Hippocampal formation (tissue), 2 donors: ENCODE measurements around the gene IFT172.
A peak's percentile ranks its signal among the peaks of the same experiment; 100 is the strongest.

Experiments
- DNase-seq, 2 donors: peaks; one replicate each; lab custom pipeline; 2025; lab: John Stamatoyannopoulos, UW

IFT172 gene

DNA sequence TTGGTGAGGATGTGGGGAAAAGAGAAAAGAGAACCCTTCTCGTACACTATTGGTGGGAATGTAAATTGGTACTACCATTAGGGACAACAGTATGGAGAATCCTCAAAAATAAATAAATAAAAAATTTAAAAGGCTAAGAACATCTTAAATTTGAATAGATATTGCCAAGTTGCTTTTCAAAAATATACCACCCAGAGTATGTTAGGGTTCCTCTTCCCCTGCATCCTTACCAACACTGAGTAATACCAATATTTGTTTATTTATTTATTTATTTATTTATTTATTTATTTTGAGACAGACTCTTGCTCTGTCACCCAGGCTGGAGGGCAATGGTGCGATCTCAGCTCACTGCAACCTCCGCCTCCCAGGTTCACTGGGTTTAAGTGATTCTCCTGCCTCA, 66.6 kb downstream of the IFT172 start:
- no peak for DNase-seq

DNA sequence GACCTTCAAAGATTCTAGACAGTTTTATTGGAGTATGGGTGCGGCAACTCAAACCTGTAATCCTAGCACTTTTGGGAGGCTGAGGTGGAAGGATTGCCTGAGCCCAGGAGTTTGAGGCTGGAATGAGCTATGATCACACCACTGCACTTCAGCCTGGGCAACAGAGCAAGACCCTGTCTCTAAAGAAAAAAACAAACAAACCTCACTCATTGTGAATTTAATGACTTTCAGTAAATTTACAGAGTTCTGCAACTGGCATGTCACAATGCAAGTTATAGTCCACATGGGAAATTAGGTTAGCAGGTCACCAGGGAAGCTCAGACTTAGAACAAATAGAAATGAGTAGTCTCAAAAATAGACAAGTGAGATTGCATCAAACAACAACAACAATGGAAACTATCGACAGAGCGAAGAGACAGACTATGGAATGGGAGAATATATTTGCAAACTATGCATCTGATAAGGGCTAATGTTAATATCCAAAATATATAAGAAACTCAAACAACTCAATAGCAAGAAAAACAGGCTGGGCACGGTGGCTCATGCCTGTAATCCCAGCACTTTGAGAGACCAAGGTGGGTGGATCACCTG, 67.8 kb downstream of the IFT172 start:
- DNase-seq, result no peak

- no peak for DNase-seq
These were observed 68.5 kb downstream of the IFT172 start for GRCh38 chr2:27420996-27421395.

GRCh38 chr2:27416151-27416550, 73.4 kb downstream of the IFT172 start:
- no peak for DNase-seq

- no peak for DNase-seq
These were observed 77.0 kb downstream of the IFT172 start for GRCh38 chr2:27412419-27413152.

- peak; percentile 92 to 93 for DNase-seq
These were observed 80.0 kb downstream of the IFT172 start, which contains the start of gene PPM1G for GRCh38 chr2:27409321-27410073. PPM1G (minus strand) TSS chr2:27409591; CDS start chr2:27409422, 169 bp downstream.

- no peak for DNase-seq
These were observed 80.8 kb downstream of the IFT172 start for GRCh38 chr2:27408601-27409320.

GRCh38 chr2:27407798-27408491, 81.6 kb downstream of the IFT172 start:
- DNase-seq, result peak in 1 of 2 donors; percentile 31

DNA sequence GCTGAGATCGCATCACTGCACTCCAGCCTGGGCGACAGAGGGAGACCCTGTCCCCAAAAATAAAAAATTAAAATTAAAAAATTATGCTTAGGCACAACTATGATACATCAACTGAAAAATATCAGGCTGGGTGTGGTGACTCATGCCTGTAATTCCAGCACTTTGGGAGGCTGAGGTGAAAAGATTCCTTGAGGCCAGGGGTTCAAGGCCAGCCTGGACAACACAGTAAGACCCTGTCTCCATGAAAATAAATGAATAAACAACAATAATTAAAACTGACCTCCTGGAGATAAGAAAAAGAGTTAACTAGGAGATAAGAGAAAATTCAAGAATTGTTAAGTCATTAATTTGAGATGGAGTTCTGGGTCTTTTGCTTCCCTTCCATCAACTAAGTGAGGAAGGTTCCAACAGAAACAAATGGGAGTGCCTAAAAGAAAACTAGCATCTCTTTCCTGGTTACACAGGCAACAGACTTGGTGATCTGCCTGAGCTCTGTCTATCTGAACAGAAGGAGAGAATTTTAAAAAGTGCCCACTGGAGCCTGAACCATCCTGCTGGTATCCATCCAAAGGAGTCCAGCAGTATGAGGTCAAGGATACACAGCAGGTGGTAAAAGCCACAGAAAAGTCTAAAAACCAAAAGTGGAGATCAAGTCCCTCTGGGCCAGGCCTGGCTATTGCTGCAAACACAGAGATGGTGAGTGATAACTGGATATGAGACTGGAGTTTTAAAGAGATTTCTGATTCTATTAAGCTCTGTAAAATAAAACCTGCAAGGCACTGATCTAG, 89.0 kb downstream of the IFT172 start:
- DNase-seq, result no peak

GRCh38 chr2:27398962-27399361, 90.6 kb downstream of the IFT172 start:
- DNase-seq, result no peak
